GM12878 (cell line): ENCODE results near the gene FANK1. TPM values are rescaled to one million over a fixed set of nuclear protein-coding genes. Genes with fewer than 3 reads are reported as not detected.
A peak's percentile ranks its signal among the peaks of the same experiment; 100 is the strongest.

Experiments
- ATAC-seq: fragments of 200-7000 bp; cut with Tn5 transposase; 3 replicates; pipeline ENCODE4 v1.9.1; 2020; ENCODE audit warnings: mild to moderate bottlenecking, moderate library complexity
- BruUV-seq: library from RNA; stranded (reverse); fragments of 400-500 nt; replicated peaks from 2 replicates; lab custom pipeline; 2021; lab: Mats Ljungman, UMichigan
- CTCF ChIA-PET: fragments of 300-600 bp; sonication (Branson Sonifier 250); formaldehyde crosslinking; extraction: SDS; loops from one replicate; lab custom pipeline; 2021; ENCODE audit warnings: inconsistent platforms; lab: Yijun Ruan, JAX
- POLR2A ChIA-PET: fragments of 350-600 bp; formaldehyde crosslinking; extraction: SDS; loops from one replicate; lab custom pipeline; 2021; ENCODE audit warnings: inconsistent platforms; lab: Charles Lee
- RAD21 ChIA-PET: fragments of 300-600 bp; sonication (Branson Sonifier 250); formaldehyde crosslinking; loops from one replicate; lab custom pipeline; 2023; ENCODE audit warnings: antibody characterized with exemption; ENCODE audit not compliant: unreplicated experiment; lab: Charles Lee
- SMC1A ChIA-PET: fragments of 300-600 bp; sonication (Branson Sonifier 250); formaldehyde crosslinking; loops from one replicate; lab custom pipeline; 2023; ENCODE audit not compliant: unreplicated experiment, uncharacterized antibody; lab: Charles Lee
- DNase-seq: peaks from one replicate; pipeline ENCODE4 v3.0.0-alpha.2; 2011; ENCODE audit warnings: low read depth, low spot score
- FAIRE-seq: peaks from 3 replicates; lab custom pipeline; 2011; peaks lifted over from hg19 to GRCh38; lab: Jason Lieb, UNC
- H2AFZ ChIP-seq: 2 replicates; pipeline ENCODE4 v1.6.0; 2011; ENCODE audit warnings: low read depth, low read length, control low read depth; ENCODE audit not compliant: control insufficient read depth
- H3K27ac ChIP-seq: 2 replicates; pipeline ENCODE4 v1.5.1; 2011; ENCODE audit warnings: control low read depth; ENCODE audit not compliant: control insufficient read depth, insufficient read depth
- H3K27me3 ChIP-seq, 2 experiments: replicated peaks in 1 of 2; 2 replicates each; pipeline versions ENCODE4 v1.6.0 to v1.6.1; 2011; ENCODE audit warnings: low read length in 1 of 2; ENCODE audit not compliant: control insufficient read depth in 2 of 2, insufficient read depth in 2 of 2
- H3K36me3 ChIP-seq, 2 experiments: 2 replicates each; pipeline ENCODE4 v1.5.1; 2011; ENCODE audit warnings: low read length in 1 of 2; ENCODE audit not compliant: control insufficient read depth in 2 of 2, insufficient read depth in 2 of 2
- H3K4me1 ChIP-seq: 2 replicates; pipeline ENCODE4 v1.6.1; 2011; ENCODE audit warnings: mild to moderate bottlenecking, low read length, moderate library complexity, mixed read lengths; ENCODE audit not compliant: control insufficient read depth, insufficient read depth
- H3K4me2 ChIP-seq: 2 replicates; pipeline ENCODE4 v1.6.0; 2011; ENCODE audit warnings: control low read depth; ENCODE audit not compliant: control insufficient read depth, insufficient read depth
- H3K4me3 ChIP-seq: fragments of 200-600 bp; sonication (generic); 2 replicates; pipeline ENCODE4 v1.5.1; 2016
- H3K79me2 ChIP-seq: 2 replicates; pipeline ENCODE4 v1.6.0; 2011; ENCODE audit warnings: low read length; ENCODE audit not compliant: control insufficient read depth, insufficient read depth
- H3K9ac ChIP-seq: 2 replicates; pipeline ENCODE4 v1.8.0; 2011; ENCODE audit warnings: low read length, control low read depth, mixed read lengths; ENCODE audit not compliant: control insufficient read depth, insufficient read depth
- H3K9me3 ChIP-seq: replicated peaks from 3 replicates; pipeline ENCODE4 v1.5.1; 2011; ENCODE audit warnings: mild to moderate bottlenecking, low read length; ENCODE audit not compliant: control insufficient read depth, insufficient read depth
- H4K20me1 ChIP-seq: 2 replicates; pipeline ENCODE4 v1.6.0; 2011; ENCODE audit not compliant: control insufficient read depth, insufficient read depth
- BCL11A ChIP-seq: IDR thresholded peaks from 2 replicates; pipeline ENCODE4 v1.6.1; 2011; ENCODE audit warnings: low read depth, low read length
- CHD4 ChIP-seq: fragments of 200-600 bp; sonication (generic); IDR thresholded peaks from 2 replicates; pipeline ENCODE4 v1.6.1; 2016; ENCODE audit warnings: mild to moderate bottlenecking
- EGR1 ChIP-seq, 2 experiments: IDR thresholded peaks; 1 replicate in 1 of 2; 2 replicates in 1 of 2; pipeline ENCODE4 v1.6.1; 2011 to 2012; ENCODE audit warnings: low read depth in 2 of 2, low read length in 2 of 2, borderline replicate concordance in 1 of 2, mild to moderate bottlenecking in 1 of 2, moderate library complexity in 1 of 2
- HDAC6 ChIP-seq: fragments of 200-600 bp; sonication (generic); IDR thresholded peaks from one replicate; pipeline ENCODE4 v1.8.0; 2017; ENCODE audit warnings: antibody characterized with exemption; ENCODE audit not compliant: unreplicated experiment
- HDGF ChIP-seq: fragments of 450-650 bp; IDR thresholded peaks from 2 replicates; pipeline ENCODE4 v1.6.1; 2016; ENCODE audit warnings: antibody characterized with exemption
- KLF5 ChIP-seq: fragments of 450-650 bp; IDR thresholded peaks from 2 replicates; pipeline ENCODE4 v1.6.1; 2014; ENCODE audit warnings: mild to moderate bottlenecking; ENCODE audit not compliant: partially characterized antibody
- MTA3 ChIP-seq: IDR thresholded peaks from 2 replicates; pipeline ENCODE4 v1.6.1; 2012; ENCODE audit warnings: low read length, inconsistent platforms, borderline replicate concordance
- RB1 ChIP-seq: fragments of 450-650 bp; formaldehyde crosslinking; IDR thresholded peaks from 2 replicates; pipeline ENCODE4 v1.6.1; 2017; ENCODE audit warnings: mild to moderate bottlenecking, borderline replicate concordance
- RUNX3 ChIP-seq: IDR thresholded peaks from 2 replicates; pipeline ENCODE4 v1.6.1; 2012; ENCODE audit warnings: low read length, inconsistent platforms
- SMC3 ChIP-seq: IDR thresholded peaks from 2 replicates; pipeline ENCODE4 v1.6.1; 2011; ENCODE audit warnings: low read length, improper control_type of control experiment, borderline replicate concordance
- STAT1 ChIP-seq: fragments of 450-650 bp; conservative IDR thresholded peaks from 2 replicates; pipeline ENCODE4 v1.6.1; 2014; ENCODE audit warnings: antibody characterized with exemption, mild to moderate bottlenecking
- STAT3 ChIP-seq: IDR thresholded peaks from 2 replicates; pipeline ENCODE4 v1.6.1; 2011; ENCODE audit warnings: low read depth, low read length, improper control_type of control experiment
- SUZ12 ChIP-seq: fragments of 200-600 bp; sonication (generic); IDR thresholded peaks from one replicate; pipeline ENCODE4 v1.6.1; 2018; ENCODE audit warnings: antibody characterized with exemption, mild to moderate bottlenecking; ENCODE audit not compliant: unreplicated experiment
- ZNF217 ChIP-seq: fragments of 450-650 bp; IDR thresholded peaks from 2 replicates; pipeline ENCODE4 v1.6.1; 2017; ENCODE audit warnings: antibody characterized with exemption, mild to moderate bottlenecking
- WGBS: methylation state at CpG from one replicate; pipeline ENCODE4 v1.1.6; 2016; ENCODE audit warnings: low lambda C conversion rate; ENCODE audit not compliant: insufficient replicate concordance, insufficient coverage; ENCODE audit errors: missing lambda C conversion rate; 5-methylcytosine and 5-hydroxymethylcytosine counted together
- in situ Hi-C: fragments of 300-500 bp; cut with MboI; formaldehyde crosslinking; loops from 9 replicates; pipeline ENCODE4 v1.14.3; 2018; ENCODE audit warnings: mixed read lengths
- intact Hi-C: fragments of 100-400 bp; cut with micrococcal nuclease; formaldehyde crosslinking; loops from one replicate; pipeline ENCODE4 v1.14.2; 2022; ENCODE audit not compliant: unreplicated experiment
- polyA plus RNA-seq, 11 experiments: library from polyadenylated mRNA; depleted of rRNA in 4 of 11; unstranded in 6 of 11; stranded (reverse) in 5 of 11; fragments of >200 nt; fragmentation: Nextera tagmentation in 4 of 11; fragmentation: Illumina TruSeq in 1 of 11; extraction: Ambion mirVana in 4 of 11; extraction: Trizol in 1 of 11; gene quantifications; 1 replicate in 1 of 11; 2 replicates in 10 of 11; pipeline versions ENCODE4 v1.2.1 to v1.2.3, GENCODE V29; 2011 to 2016; ENCODE audit warnings: inconsistent platforms in 2 of 11, missing spikeins in 2 of 11, low read depth in 1 of 11
- total RNA-seq, 4 experiments: library from RNA; depleted of rRNA in 3 of 4; stranded (reverse); fragments of >200 nt in 3 of 4; fragmentation: Illumina TruSeq in 1 of 4; extraction: Trizol in 1 of 4; gene quantifications; 2 replicates each; pipeline versions ENCODE4 v1.2.1 to v1.2.3, GENCODE V29; 2013 to 2021
- TF ChIP-seq, protein P1 (sequence below): IDR thresholded peaks from 2 replicates; pipeline ENCODE4 v1.6.1; 2011; ENCODE audit warnings: low read depth, mild to moderate bottlenecking, low read length, moderate library complexity, borderline replicate concordance; ENCODE audit errors: extremely low read depth
- TF ChIP-seq, protein P2 (sequence below): fragments of 450-650 bp; IDR thresholded peaks from 2 replicates; pipeline ENCODE4 v1.6.1; 2014; ENCODE audit warnings: mild to moderate bottlenecking

Gene FANK1
- total and polyA plus RNA-seq, 10 of the 15 experiments (the other 5 are each of a cell fraction or from before 2014, with no cell fraction given): 0.07 to 0.16 (median 0.13) TPM; not detected in 6

DNA sequence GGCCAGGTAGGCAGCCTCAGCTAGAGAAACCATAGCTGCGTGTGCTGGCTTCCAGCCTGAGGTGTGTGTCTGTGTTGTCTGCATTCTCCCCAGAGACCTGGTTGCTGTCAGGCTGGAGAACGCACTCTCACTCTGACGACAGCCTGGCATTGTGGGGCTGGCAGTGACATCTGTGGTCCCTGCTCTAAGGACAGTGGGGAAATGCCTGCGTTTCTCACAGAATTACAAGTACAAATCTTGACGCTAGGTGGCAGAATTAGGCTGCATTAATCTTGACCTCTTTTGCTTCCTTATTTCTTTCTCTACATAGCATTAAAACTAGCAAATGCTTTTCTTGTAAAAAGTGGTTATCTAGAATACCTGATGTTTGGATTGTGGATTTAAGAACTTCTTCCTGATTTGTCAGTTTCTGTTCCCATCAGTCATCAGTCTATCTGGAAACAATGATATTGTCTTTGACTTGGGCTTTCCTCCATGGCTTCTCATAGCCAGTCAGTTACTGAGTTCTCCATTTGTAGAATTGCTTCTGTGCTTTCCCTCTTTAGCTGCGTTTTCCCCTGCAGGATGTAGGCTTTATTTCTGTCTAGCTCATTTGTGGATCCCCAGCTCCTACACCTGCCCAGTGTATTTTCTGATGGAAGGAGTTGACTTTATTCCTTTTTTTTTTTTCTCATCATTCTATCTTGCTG lies 86.0 kb downstream of the FANK1 start (continued):
- TF ChIP-seq SMC3 (peak; percentile 69; the same call in 1 of the 2 replicates), BCL11A (no peak), KLF5 (no peak)

DNA sequence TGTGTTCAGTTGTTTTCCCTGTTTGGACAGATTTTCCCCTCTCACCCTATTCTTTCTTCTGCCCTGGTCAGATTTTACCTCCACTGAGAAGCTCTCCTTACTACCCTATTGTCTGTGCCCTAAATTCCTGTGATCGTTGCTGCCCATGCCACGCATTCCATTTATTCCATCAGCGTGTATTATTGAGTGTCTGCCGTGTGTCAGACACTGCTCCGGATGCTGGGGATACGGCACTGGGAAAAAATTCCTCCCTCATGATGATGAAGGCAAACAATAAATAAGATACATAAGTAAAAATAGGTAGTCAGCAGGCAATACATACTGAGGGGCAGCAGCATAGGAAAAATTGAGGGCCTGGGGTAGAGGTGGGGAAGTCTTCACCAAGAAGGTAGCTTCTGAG lies 86.8 kb downstream of the FANK1 start:
- intact Hi-C loops: loop anchor here (2.0 to 5.0 kb wide), 3 partner anchors 114 to 1872 kb away; no protein-coding TSS in a partner anchor
- ATAC-seq (no peak), DNase-seq (no peak), FAIRE-seq (no peak)
- H2AFZ ChIP-seq: no peak overlapping the region
- BruUV-seq: no TSS peak
- H3K9ac ChIP-seq: no peak overlapping the region
- ChIA-PET SMC1A (interaction anchor here (0.7 to 2.8 kb wide), 4 partner anchors 80 to 520 kb away, joined by 3 to 13 read pairs (median 3); no protein-coding TSS in a partner anchor), RAD21 (interaction anchor here (1.0 to 1.8 kb wide), 2 partner anchors 64 to 520 kb away, joined by 5 to 9 read pairs; no protein-coding TSS in a partner anchor)
- no peak overlapping the region for H3K4me2 ChIP-seq
- H3K27me3 ChIP-seq: no peaks in the 10 kb centered on the region; a peak in 1 of 4 replicates
- no peaks in the 10 kb centered on the region for H3K36me3 ChIP-seq
- TF ChIP-seq EGR1 (IDR thresholded peaks at IDR 0.05; ENCODE audit: borderline replicate concordance in 1 of 2, low read depth in 2 of 2, low read length in 2 of 2) (no peak), RB1 (no peak), STAT3 (no peak), HDAC6 (no peak), MTA3 (no peak), ZNF217 (no peak), SUZ12 (no peak), RUNX3 (no peak), CHD4 (no peak), HDGF (no peak), STAT1 (no peak)
- TF ChIP-seq, protein P1, sequence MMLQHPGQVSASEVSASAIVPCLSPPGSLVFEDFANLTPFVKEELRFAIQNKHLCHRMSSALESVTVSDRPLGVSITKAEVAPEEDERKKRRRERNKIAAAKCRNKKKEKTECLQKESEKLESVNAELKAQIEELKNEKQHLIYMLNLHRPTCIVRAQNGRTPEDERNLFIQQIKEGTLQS: no peak
- TF ChIP-seq, protein P2, sequence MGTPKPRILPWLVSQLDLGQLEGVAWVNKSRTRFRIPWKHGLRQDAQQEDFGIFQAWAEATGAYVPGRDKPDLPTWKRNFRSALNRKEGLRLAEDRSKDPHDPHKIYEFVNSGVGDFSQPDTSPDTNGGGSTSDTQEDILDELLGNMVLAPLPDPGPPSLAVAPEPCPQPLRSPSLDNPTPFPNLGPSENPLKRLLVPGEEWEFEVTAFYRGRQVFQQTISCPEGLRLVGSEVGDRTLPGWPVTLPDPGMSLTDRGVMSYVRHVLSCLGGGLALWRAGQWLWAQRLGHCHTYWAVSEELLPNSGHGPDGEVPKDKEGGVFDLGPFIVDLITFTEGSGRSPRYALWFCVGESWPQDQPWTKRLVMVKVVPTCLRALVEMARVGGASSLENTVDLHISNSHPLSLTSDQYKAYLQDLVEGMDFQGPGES: no peak
- TF ChIP-seq, all 136 proteins: peak for 0
- ChIA-PET CTCF (interaction anchor here (0.8 to 4.2 kb wide), 7 partner anchors 115 to 676 kb away, joined by 3 to 18 read pairs (median 3); no protein-coding TSS in a partner anchor), POLR2A (no interaction called here)
- in situ Hi-C loops: loop anchor here (5.0 kb wide), 1 partner anchor 524 kb away; no protein-coding TSS in a partner anchor
- Histone ChIP-seq H3K4me3 (no peak overlapping the region), H3K4me1 (no peaks in the 10 kb centered on the region), H3K9me3 (no peaks in the 10 kb centered on the region), H3K79me2 (no peaks in the 10 kb centered on the region), H4K20me1 (no peaks in the 10 kb centered on the region), H3K27ac (no peak overlapping the region)
- 38% methylated on average over 6 of the region's 6 CpGs for WGBS
